Measurements from ENCODE around the gene SPINT3.

GRCh38 chr20:45506398-45506797 lies 9.0 kb downstream of the SPINT3 start:
- no peak for TF ChIP-seq CTCF (IDR thresholded peaks at IDR 0.05; ENCODE audit: low read length)
- no peak for TF ChIP-seq EZH2 (optimal IDR thresholded peaks at IDR 0.05; ENCODE audit: low read depth, low read length)
- TF ChIP-seq EZH2phosphoT487 (IDR thresholded peaks at IDR 0.05; ENCODE audit: low read length) = no peak

All from MM.1S (cell line).